ENCODE measurements around the gene TOMM40L.
A peak's percentile ranks its signal among the peaks of the same experiment; 100 is the strongest.

GRCh38 chr1:161206411-161207140 lies 19.3 kb upstream of the TOMM40L start:
- TF ChIP-seq POLR2A (IDR thresholded peaks at IDR 0.05), result peak in 1 of 2 donors; percentile 9
- TF ChIP-seq, protein P1, sequence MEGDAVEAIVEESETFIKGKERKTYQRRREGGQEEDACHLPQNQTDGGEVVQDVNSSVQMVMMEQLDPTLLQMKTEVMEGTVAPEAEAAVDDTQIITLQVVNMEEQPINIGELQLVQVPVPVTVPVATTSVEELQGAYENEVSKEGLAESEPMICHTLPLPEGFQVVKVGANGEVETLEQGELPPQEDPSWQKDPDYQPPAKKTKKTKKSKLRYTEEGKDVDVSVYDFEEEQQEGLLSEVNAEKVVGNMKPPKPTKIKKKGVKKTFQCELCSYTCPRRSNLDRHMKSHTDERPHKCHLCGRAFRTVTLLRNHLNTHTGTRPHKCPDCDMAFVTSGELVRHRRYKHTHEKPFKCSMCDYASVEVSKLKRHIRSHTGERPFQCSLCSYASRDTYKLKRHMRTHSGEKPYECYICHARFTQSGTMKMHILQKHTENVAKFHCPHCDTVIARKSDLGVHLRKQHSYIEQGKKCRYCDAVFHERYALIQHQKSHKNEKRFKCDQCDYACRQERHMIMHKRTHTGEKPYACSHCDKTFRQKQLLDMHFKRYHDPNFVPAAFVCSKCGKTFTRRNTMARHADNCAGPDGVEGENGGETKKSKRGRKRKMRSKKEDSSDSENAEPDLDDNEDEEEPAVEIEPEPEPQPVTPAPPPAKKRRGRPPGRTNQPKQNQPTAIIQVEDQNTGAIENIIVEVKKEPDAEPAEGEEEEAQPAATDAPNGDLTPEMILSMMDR (IDR thresholded peaks at IDR 0.05), result no peak

Measured in adrenal gland (tissue), 5 donors.